B cell (primary cell): ENCODE results near the gene HDDC2.

ENCODE experiments used
- EZH2 ChIP-seq: IDR thresholded peaks from 2 replicates; pipeline ENCODE4 v1.6.1; 2012; ENCODE audit warnings: borderline replicate concordance, low read depth, mild to moderate bottlenecking, moderate library complexity, low read length; ENCODE audit not compliant: insufficient read depth, poor library complexity, severe bottlenecking
- TF ChIP-seq, protein P1 (sequence below): fragments of 200-600 bp; IDR thresholded peaks from one replicate; pipeline ENCODE4 v1.8.0; 2022; ENCODE audit warnings: antibody characterized with exemption, mild to moderate bottlenecking

DNA sequence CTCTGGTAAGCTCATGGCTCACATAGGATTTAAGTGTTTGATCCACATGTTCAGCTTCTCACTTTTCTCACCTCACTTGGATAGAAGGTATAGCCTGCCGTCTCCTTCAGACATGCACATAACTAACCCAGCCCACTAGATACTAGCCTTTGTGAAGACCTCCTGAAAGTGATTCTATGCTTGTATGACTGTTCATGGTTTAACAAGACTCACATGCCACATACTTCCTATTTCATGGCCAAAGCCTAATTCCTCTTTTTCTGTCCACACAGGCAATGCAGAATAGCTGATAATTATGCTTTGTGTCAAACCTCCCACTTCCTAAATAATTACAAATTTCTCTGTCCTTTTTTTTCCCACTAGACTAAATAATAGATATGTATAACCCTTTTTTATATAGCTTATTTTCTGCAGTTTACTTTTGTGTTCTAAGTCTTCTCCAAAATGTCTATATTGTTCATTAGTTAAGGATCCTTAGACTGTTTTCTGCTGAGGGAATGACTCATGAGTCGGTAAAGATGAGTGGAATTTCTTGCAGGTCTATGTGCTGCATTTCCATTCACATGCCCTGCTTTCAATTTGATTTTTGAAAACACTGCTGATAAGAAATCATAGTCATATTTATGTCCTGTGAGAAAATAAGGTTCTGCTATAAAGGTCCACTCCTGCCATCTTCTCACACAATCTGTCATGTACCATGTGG is 43.0 kb downstream of the HDDC2 start:
- TF ChIP-seq, protein P1, sequence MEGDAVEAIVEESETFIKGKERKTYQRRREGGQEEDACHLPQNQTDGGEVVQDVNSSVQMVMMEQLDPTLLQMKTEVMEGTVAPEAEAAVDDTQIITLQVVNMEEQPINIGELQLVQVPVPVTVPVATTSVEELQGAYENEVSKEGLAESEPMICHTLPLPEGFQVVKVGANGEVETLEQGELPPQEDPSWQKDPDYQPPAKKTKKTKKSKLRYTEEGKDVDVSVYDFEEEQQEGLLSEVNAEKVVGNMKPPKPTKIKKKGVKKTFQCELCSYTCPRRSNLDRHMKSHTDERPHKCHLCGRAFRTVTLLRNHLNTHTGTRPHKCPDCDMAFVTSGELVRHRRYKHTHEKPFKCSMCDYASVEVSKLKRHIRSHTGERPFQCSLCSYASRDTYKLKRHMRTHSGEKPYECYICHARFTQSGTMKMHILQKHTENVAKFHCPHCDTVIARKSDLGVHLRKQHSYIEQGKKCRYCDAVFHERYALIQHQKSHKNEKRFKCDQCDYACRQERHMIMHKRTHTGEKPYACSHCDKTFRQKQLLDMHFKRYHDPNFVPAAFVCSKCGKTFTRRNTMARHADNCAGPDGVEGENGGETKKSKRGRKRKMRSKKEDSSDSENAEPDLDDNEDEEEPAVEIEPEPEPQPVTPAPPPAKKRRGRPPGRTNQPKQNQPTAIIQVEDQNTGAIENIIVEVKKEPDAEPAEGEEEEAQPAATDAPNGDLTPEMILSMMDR: no peak
- TF ChIP-seq EZH2: no peak
